GM13977 (cell line): ENCODE results near the gene SMIM28.
A peak's percentile ranks its signal among the peaks of the same experiment; 100 is the strongest.

Experiments
- DNase-seq: peaks from one replicate; pipeline ENCODE4 v3.0.0; 2012; ENCODE audit warnings: low spot score
- CTCF ChIP-seq: IDR thresholded peaks from 2 replicates; pipeline ENCODE4 v1.5.1; 2012; ENCODE audit warnings: mild to moderate bottlenecking, control low read depth; ENCODE audit not compliant: insufficient read depth; ENCODE audit errors: extremely low read depth, missing control alignments
- in situ Hi-C: fragments of 300-500 bp; cut with MboI; formaldehyde crosslinking; loops from one replicate; pipeline ENCODE4 v1.12.0; 2022; ENCODE audit warnings: low sequenced_read_pairs, low pct_unique_long_range_greater_than_20kb, mixed read lengths, inconsistent platforms; ENCODE audit not compliant: unreplicated experiment

The SMIM28 gene

GRCh38 chr6:138410972-138411880 is 33.5 kb downstream of the SMIM28 start:
- DNase-seq: peak; percentile 44
- in situ Hi-C loops: loop anchor here (25.0 kb wide), 1 partner anchor 351 kb away; the partner anchor contains the start of gene CCDC28A
- TF ChIP-seq CTCF: no peak

GRCh38 chr6:138415125-138415524 is 37.4 kb downstream of the SMIM28 start:
- no peak for DNase-seq
- no peak for TF ChIP-seq CTCF
- in situ Hi-C loops: loop anchor here (25.0 kb wide), 1 partner anchor 347 kb away; the partner anchor contains the start of gene CCDC28A

DNA sequence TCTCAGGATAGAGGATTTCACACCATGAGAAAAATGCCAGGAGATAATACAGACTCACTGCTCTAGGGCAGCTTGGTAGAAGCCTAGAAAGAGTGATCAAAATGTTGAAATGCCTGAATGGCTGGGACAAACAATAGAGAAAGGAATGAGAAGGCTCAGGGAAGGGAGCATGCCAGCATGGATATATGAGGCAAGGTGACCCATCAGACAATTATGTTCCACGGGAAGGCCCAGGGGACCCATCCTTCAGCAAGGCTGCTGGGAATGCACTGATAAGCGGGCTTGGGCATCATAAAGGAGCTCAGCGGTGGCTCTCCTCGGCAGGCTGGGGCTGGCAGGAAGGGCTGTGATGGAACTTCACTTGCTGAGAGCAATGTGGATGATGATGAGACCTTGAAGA is 38.5 kb downstream of the SMIM28 start:
- in situ Hi-C loops: loop anchor here (25.0 kb wide), 1 partner anchor 346 kb away; the partner anchor contains the start of gene CCDC28A
- no peak for TF ChIP-seq CTCF
- no peak for DNase-seq

GRCh38 chr6:138417493-138418117 is 39.9 kb downstream of the SMIM28 start:
- in situ Hi-C loops: loop anchor here (25.0 kb wide), 1 partner anchor 345 kb away; the partner anchor contains the start of gene CCDC28A
- DNase-seq: no peak

GRCh38 chr6:138418118-138418742 is 40.5 kb downstream of the SMIM28 start:
- DNase-seq: no peak
- no peak for TF ChIP-seq CTCF
- in situ Hi-C loops: loop anchor here (25.0 kb wide), 1 partner anchor 344 kb away; the partner anchor contains the start of gene CCDC28A

More at GRCh38 chr6:138417493-138418117, 39.9 kb downstream of the SMIM28 start:
- no peak for TF ChIP-seq CTCF

DNA sequence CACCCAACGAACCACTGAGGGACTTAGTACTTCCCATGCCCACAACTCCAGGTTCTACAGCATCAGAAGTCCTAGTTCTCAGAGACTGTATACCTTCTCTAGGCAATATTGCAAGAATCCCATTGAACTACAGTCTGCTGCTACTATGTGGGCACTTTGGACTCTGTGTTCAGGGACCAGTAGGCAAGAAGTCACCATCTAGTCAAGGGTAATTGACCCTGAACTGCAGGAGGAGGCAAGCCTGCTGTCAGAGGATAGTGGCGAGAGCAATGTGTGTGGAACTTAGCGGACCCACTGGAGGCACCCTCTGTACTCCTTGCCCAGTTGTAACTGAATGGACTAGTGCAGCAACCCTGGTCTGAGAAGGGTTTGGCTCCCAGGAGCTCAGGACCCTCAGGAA is 42.1 kb downstream of the SMIM28 start:
- no peak for DNase-seq
- no peak for TF ChIP-seq CTCF
- in situ Hi-C loops: loop anchor here (25.0 kb wide), 1 partner anchor 343 kb away; the partner anchor contains the start of gene CCDC28A
